22Rv1 (cell line): ENCODE measurements around the gene ARHGAP31.

Source experiments
- ZFX ChIP-seq: fragments of 450-650 bp; IDR thresholded peaks from 2 replicates; pipeline ENCODE4 v1.6.1; 2017; ENCODE audit warnings: antibody characterized with exemption, borderline replicate concordance
- TF ChIP-seq, protein P1 (sequence below): fragments of 450-650 bp; IDR thresholded peaks from 2 replicates; pipeline ENCODE4 v1.5.1; 2017; ENCODE audit warnings: mild to moderate bottlenecking

DNA sequence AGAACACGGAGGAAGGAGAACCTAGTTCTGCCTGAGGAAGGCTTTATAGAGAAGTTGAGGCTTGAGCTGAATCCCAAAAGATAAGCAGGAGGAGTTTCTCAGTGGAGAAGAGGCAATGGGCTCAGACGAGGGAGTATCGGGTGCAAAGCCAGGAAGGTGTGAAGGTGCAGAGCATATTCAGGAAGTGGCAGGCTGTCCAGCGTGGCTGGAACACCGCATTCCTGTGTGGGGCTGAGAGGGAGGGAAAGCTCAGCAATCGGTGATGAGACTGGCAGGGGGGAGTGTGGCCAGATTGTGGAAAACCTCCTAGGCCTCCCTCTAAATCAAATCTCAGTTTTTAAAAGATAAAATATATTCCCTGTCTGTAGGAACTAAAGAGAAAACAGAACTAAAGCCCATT lies 63.0 kb downstream of the ARHGAP31 start:
- TF ChIP-seq, protein P1, sequence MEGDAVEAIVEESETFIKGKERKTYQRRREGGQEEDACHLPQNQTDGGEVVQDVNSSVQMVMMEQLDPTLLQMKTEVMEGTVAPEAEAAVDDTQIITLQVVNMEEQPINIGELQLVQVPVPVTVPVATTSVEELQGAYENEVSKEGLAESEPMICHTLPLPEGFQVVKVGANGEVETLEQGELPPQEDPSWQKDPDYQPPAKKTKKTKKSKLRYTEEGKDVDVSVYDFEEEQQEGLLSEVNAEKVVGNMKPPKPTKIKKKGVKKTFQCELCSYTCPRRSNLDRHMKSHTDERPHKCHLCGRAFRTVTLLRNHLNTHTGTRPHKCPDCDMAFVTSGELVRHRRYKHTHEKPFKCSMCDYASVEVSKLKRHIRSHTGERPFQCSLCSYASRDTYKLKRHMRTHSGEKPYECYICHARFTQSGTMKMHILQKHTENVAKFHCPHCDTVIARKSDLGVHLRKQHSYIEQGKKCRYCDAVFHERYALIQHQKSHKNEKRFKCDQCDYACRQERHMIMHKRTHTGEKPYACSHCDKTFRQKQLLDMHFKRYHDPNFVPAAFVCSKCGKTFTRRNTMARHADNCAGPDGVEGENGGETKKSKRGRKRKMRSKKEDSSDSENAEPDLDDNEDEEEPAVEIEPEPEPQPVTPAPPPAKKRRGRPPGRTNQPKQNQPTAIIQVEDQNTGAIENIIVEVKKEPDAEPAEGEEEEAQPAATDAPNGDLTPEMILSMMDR = no peak
- no peak for TF ChIP-seq ZFX
